CD14-positive monocyte (primary cell): ENCODE data around the gene PHKA1. TPM values are rescaled to one million over a fixed set of nuclear protein-coding genes. Genes with fewer than 3 reads are reported as not detected.

Experiments used
- DNase-seq, 3 donors: peaks; one replicate each; pipeline ENCODE4 v3.0.0-alpha.2; 2011 to 2022
- H2AFZ ChIP-seq: 2 replicates; pipeline ENCODE4 v1.6.0; 2012; ENCODE audit warnings: mild to moderate bottlenecking, low read depth, low read length, inconsistent platforms; ENCODE audit not compliant: insufficient read depth, poor library complexity, severe bottlenecking
- H3K27ac ChIP-seq, 2 donors: 1 replicate in 1 of 2; 2 replicates in 1 of 2; pipeline ENCODE4 v1.5.1; 2012 to 2013; ENCODE audit warnings: low read length in 2 of 2, control low read depth in 1 of 2, inconsistent platforms in 1 of 2, low read depth in 1 of 2, mild to moderate bottlenecking in 1 of 2
- H3K27me3 ChIP-seq, 2 donors: one replicate each; pipeline versions ENCODE4 v1.6.0 to v1.6.1; 2011 to 2013; ENCODE audit warnings: low read length in 2 of 2; ENCODE audit not compliant: control insufficient read depth in 2 of 2, insufficient read depth in 2 of 2
- H3K36me3 ChIP-seq, 2 donors: replicated peaks in 1 of 2; 1 replicate in 1 of 2; 2 replicates in 1 of 2; pipeline versions ENCODE4 v1.5.1 to v1.6.1; 2012 to 2013; ENCODE audit warnings: low read length in 2 of 2, control low read depth in 1 of 2, inconsistent platforms in 1 of 2, mild to moderate bottlenecking in 1 of 2; ENCODE audit not compliant: insufficient read depth in 2 of 2, control insufficient read depth in 1 of 2
- H3K4me1 ChIP-seq, 2 donors: 1 replicate in 1 of 2; 2 replicates in 1 of 2; pipeline versions ENCODE4 v1.5.1 to v1.6.1; 2012 to 2013; ENCODE audit warnings: low read length in 2 of 2, control low read depth in 1 of 2, inconsistent platforms in 1 of 2, mild to moderate bottlenecking in 1 of 2, moderate library complexity in 1 of 2; ENCODE audit not compliant: insufficient read depth in 2 of 2, control insufficient read depth in 1 of 2
- H3K4me2 ChIP-seq: replicated peaks from 2 replicates; pipeline ENCODE3; 2012; ENCODE audit warnings: low read length, moderate library complexity, mild to moderate bottlenecking; ENCODE audit not compliant: poor library complexity, severe bottlenecking; ENCODE audit errors: extremely low read depth
- H3K4me3 ChIP-seq, 3 experiments: fragments of 200-600 bp in 1 of 3; sonication (generic) in 1 of 3; replicated peaks in 1 of 3; 1 replicate in 2 of 3; 2 replicates in 1 of 3; pipeline ENCODE4 v1.5.1; 2011 to 2013; ENCODE audit warnings: low read length in 3 of 3, mild to moderate bottlenecking in 3 of 3, control low read depth in 2 of 3, low read depth in 2 of 3, inconsistent platforms in 1 of 3, moderate library complexity in 1 of 3
- H3K79me2 ChIP-seq: 2 replicates; pipeline ENCODE4 v1.6.0; 2012; ENCODE audit warnings: mild to moderate bottlenecking, control low read depth, inconsistent platforms, low read length, moderate library complexity; ENCODE audit not compliant: insufficient read depth
- H3K9ac ChIP-seq: 2 replicates; pipeline ENCODE4 v1.6.0; 2017; ENCODE audit warnings: low read length, mild to moderate bottlenecking; ENCODE audit not compliant: insufficient read depth, poor library complexity, severe bottlenecking
- H3K9me3 ChIP-seq, 2 donors: replicated peaks in 1 of 2; 1 replicate in 1 of 2; 2 replicates in 1 of 2; pipeline versions ENCODE4 v1.5.1 to v1.6.1; 2012 to 2013; ENCODE audit warnings: low read length in 2 of 2, control low read depth in 1 of 2; ENCODE audit not compliant: control insufficient read depth in 1 of 2, insufficient read depth in 1 of 2
- H4K20me1 ChIP-seq: 2 replicates; pipeline ENCODE4 v1.6.0; 2012; ENCODE audit warnings: mild to moderate bottlenecking, low read length, control low read depth, moderate library complexity; ENCODE audit not compliant: insufficient read depth
- H3K27ac Mint-ChIP-seq, 7 donors: one replicate each; pipeline ENCODE4 v1.8.0; 2020; ENCODE audit warnings: mild to moderate bottlenecking in 7 of 7, mixed read lengths in 7 of 7, moderate library complexity in 6 of 7, inconsistent platforms in 2 of 7
- H3K27me3 Mint-ChIP-seq, 3 donors: one replicate each; pipeline ENCODE4 v1.8.0; 2021 to 2022; ENCODE audit warnings: low read depth in 3 of 3, mild to moderate bottlenecking in 3 of 3, mixed read lengths in 3 of 3, moderate library complexity in 3 of 3, inconsistent platforms in 1 of 3
- H3K36me3 Mint-ChIP-seq, 2 donors: one replicate each; pipeline ENCODE4 v1.8.0; 2020; ENCODE audit warnings: mixed read lengths in 2 of 2, inconsistent platforms in 1 of 2, mild to moderate bottlenecking in 1 of 2
- H3K4me1 Mint-ChIP-seq: one replicate; pipeline ENCODE4 v1.8.0; 2020; ENCODE audit warnings: mild to moderate bottlenecking, mixed read lengths
- H3K4me3 Mint-ChIP-seq, 2 donors: one replicate each; pipeline ENCODE4 v1.8.0; 2020; ENCODE audit warnings: mild to moderate bottlenecking in 2 of 2, mixed read lengths in 2 of 2, moderate library complexity in 1 of 2
- H3K9me3 Mint-ChIP-seq, 7 donors: one replicate each; pipeline ENCODE4 v1.8.0; 2020 to 2022; ENCODE audit warnings: mixed read lengths in 7 of 7, mild to moderate bottlenecking in 6 of 7, moderate library complexity in 6 of 7, inconsistent platforms in 2 of 7
- CTCF ChIP-seq: fragments of 200-600 bp; IDR thresholded peaks from one replicate; pipeline ENCODE4 v1.8.0; 2022; ENCODE audit warnings: antibody characterized with exemption, mild to moderate bottlenecking
- WGBS: methylation state at CpG from one replicate; pipeline ENCODE4 v1.1.5; 2013; ENCODE audit warnings: missing lambda C conversion rate; ENCODE audit not compliant: insufficient coverage; 5-methylcytosine and 5-hydroxymethylcytosine counted together
- intact Hi-C, 2 donors: fragments of 100-400 bp; cut with micrococcal nuclease; formaldehyde crosslinking; loops; one replicate each; pipeline versions ENCODE4 v1.15.0 to v1.15.1; 2023
- polyA plus RNA-seq, 3 donors: library from polyadenylated mRNA; depleted of rRNA in 1 of 3; unstranded in 2 of 3; stranded (reverse) in 1 of 3; fragments of 300-500 nt in 2 of 3; fragments of >200 nt in 1 of 3; fragmentation: Illumina TruSeq in 2 of 3; gene quantifications; 1 replicate in 2 of 3; 2 replicates in 1 of 3; pipeline ENCODE4 v1.2.3, GENCODE V29; 2012 to 2021

PHKA1 gene
- polyA plus RNA-seq, 3 donors = 0.01 TPM; not detected in 2

- Mint-ChIP-seq H3K36me3 (peaks cover 11 to 12% of the 10 kb centered on the region in 2 donors), H3K4me1 (peaks cover 23% of the 10 kb centered on the region), H3K4me3 (peak overlapping the region; percentile 88 to 91), H3K27me3 (peaks cover 0 to 6% (median 0%) of the 10 kb centered on the region in 3 donors), H3K27ac (peak overlapping the region in 2 of 7 donors; percentile 86 to 96), H3K9me3 (peaks cover 0 to 2% (median 0%) of the 10 kb centered on the region in 7 donors)
- Histone ChIP-seq H3K4me2 (peak overlapping the region; percentile 69), H3K79me2 (peaks cover 9% of the 10 kb centered on the region), H4K20me1 (no peaks in the 10 kb centered on the region), H3K9ac (peak overlapping the region; percentile 70), H2AFZ (peak overlapping the region; percentile 87), H3K4me1 (peaks cover 21 to 25% of the 10 kb centered on the region in 2 donors), H3K27ac (peak overlapping the region in 1 of 2 donors; percentile 88), H3K4me3 (peak overlapping the region; percentile 70 to 95 (median 93)), H3K27me3 (no peaks in the 10 kb centered on the region), H3K36me3 (peaks cover 7 to 17% of the 10 kb centered on the region in 2 donors), H3K9me3 (no peaks in the 10 kb centered on the region)
- TF ChIP-seq CTCF = no peak
- no peak for DNase-seq
- intact Hi-C loops = no loop called here
- WGBS = no CpG with 5 or more reads among the region's 7 CpGs
Measured at GRCh38 chrX:72573158-72573511, 141.0 kb downstream of the PHKA1 start.

- peak; percentile 43 to 64 (median 58) for DNase-seq
- peaks cover 13 to 23% of the 10 kb centered on the region in 2 donors for H3K36me3 ChIP-seq
- H3K4me3 Mint-ChIP-seq = peak within 1 kb of the TSS; percentile 88 to 91
- peaks cover 23% of the 10 kb centered on the region for H3K4me1 Mint-ChIP-seq
- H3K79me2 ChIP-seq = peaks cover 9% of the 10 kb centered on the region
- H3K27ac Mint-ChIP-seq = peak within 1 kb of the TSS; percentile 78 to 96 (median 91)
- intact Hi-C loops = no loop called here
- H3K4me2 ChIP-seq = peak within 1 kb of the TSS; percentile 69
- no peak for TF ChIP-seq CTCF
- no peaks in the 10 kb centered on the region for H3K9me3 ChIP-seq
- H3K4me1 ChIP-seq = peaks cover 21 to 25% of the 10 kb centered on the region in 2 donors
- H3K27me3 Mint-ChIP-seq = peaks cover 0 to 6% (median 0%) of the 10 kb centered on the region in 3 donors
- H3K27me3 ChIP-seq = no peaks in the 10 kb centered on the region
- H3K4me3 ChIP-seq = peak within 1 kb of the TSS; percentile 70 to 95 (median 93)
- H2AFZ ChIP-seq = peak within 1 kb of the TSS; percentile 87
- H3K36me3 Mint-ChIP-seq = peaks cover 16 to 18% of the 10 kb centered on the region in 2 donors
- H3K27ac ChIP-seq = peak within 1 kb of the TSS; percentile 48 to 88
- H3K9ac ChIP-seq = peak within 1 kb of the TSS; percentile 70
- no peaks in the 10 kb centered on the region for H4K20me1 ChIP-seq
- H3K9me3 Mint-ChIP-seq = peaks cover 0 to 2% (median 0%) of the 10 kb centered on the region in 7 donors
- under 1% methylated on average over 18 of the region's 36 CpGs for WGBS
Measured at GRCh38 chrX:72572248-72573157, 141.6 kb downstream of the PHKA1 start, which contains the start of gene HDAC8. Gene HDAC8 (minus strand): TSS chrX:72572843. CDS start chrX:72572761, 82 bp downstream.
